KOPT-K1 (cell line): ENCODE results near the gene OMP.

ENCODE experiments used
- H3K27ac ChIP-seq: fragments of 200-600 bp; sonication (generic); 2 replicates; pipeline ENCODE4 v1.5.1; 2016; ENCODE audit warnings: antibody characterized with exemption, mild to moderate bottlenecking, low read depth, low read length; ENCODE audit not compliant: poor library complexity, severe bottlenecking
- H3K36me3 ChIP-seq: fragments of 200-600 bp; sonication (generic); 2 replicates; pipeline ENCODE4 v1.5.1; 2017; ENCODE audit warnings: antibody characterized with exemption, mild to moderate bottlenecking, low read length, moderate library complexity; ENCODE audit not compliant: insufficient read depth
- H3K9me3 ChIP-seq: fragments of 200-600 bp; sonication (generic); 2 replicates; pipeline ENCODE4 v1.5.1; 2017; ENCODE audit warnings: antibody characterized with exemption, low read length, mild to moderate bottlenecking; ENCODE audit not compliant: insufficient read depth, poor library complexity, severe bottlenecking

OMP gene

DNA sequence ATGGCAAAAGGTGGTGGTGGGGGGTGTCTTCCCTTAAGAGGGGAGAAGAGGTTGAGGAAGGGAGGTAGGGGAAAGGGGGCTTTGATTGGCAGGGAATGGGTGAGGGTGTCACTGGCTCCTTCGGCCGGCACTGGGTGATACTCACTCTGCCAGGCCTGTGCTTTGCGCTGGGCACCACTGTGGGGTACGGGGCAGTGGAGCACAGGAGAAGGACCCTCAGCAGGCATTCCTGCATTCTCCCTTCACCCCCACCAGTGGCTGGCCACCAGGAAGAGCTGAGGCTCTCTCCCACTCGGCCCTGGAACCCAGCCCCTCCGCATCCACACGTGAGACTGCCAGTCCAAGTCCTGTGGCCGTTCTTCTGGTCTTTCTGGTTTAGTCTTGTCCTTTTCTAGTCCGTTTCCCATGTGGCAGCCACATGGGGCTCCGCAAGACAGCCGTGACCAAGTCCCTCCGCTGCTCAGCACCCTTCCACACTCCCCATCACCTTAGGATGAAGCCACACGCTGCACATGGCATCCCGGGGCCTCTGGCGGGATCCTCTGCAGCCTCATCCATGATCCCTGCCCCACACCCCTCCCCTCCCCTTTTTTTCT lies 27.9 kb upstream of the OMP start:
- no peak overlapping the region for H3K27ac ChIP-seq
- H3K9me3 ChIP-seq = peaks cover 9% of the 10 kb centered on the region
- no peaks in the 10 kb centered on the region for H3K36me3 ChIP-seq

DNA sequence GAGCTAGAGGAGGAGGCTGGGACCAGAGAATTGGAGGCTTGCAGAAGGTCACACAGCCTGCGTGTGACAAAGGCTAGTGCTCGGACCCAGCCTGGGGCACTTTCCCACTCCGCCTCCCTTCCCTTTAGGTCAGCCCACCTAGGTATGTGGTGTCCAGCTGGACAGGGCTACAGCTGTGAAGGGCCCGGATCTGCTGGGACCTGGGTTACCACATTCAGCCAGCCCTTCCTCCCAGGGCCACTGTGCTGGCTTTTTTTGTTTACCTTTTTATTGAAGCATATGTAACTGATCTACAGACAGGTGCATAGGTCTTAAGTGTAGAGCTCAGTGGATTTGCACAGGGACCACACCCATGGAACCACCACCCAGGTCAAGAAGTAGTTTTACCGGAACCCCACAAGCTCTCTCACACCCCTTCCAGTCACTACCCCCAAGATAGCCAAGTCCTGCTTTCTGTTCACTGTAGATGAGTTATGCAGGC lies 27.2 kb upstream of the OMP start:
- H3K9me3 ChIP-seq = peaks cover 10% of the 10 kb centered on the region
- no peak overlapping the region for H3K27ac ChIP-seq
- no peaks in the 10 kb centered on the region for H3K36me3 ChIP-seq

DNA sequence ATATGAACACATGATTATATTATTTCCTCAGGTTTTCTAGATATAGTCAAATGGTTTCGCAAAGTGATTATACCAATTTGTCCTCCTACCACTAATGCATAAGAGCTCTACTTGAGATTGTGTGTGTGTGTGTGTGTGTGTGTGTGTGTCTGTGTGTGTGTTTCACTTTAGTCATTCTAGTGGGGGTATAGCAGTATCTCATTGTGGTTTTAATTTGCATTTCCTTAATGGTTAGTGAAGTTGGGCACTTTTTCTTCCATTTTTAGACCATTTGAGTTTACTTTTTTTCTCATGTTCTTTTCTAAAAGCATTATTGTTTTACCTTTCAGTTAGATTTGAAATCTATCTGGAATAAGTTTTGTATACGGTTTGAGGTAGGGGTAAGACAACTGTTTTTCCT lies 23.0 kb upstream of the OMP start:
- Histone ChIP-seq H3K9me3 (peaks cover 10% of the 10 kb centered on the region), H3K36me3 (no peaks in the 10 kb centered on the region), H3K27ac (no peak overlapping the region)

DNA sequence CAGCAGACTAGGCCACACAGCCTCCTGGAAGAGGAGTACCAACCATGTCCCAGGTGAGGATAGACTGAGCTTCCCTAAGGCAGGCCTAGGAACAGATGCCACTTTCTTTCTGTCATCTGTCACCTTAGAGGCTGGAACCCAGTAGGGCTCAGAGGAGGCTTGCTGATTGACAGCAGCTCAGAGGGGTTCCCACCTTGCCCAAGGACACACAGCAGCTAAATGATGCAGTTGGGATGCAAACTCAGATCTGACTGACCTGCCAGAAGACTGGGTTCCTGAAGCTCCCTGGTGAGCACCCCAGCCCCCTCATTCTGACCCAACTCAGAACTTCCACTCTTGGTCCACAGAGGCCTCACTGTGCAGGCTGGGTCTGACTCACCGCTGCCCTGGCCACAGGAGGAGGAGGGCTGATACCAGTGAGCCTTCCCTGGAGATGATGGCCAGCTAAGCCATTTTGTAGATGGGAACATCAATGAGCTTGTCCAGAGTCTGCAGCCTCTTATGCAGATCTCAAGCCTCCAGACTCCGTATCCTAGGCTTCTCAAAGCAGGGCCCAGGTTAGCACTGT lies 21.9 kb upstream of the OMP start:
- Histone ChIP-seq H3K9me3 (peaks cover 10% of the 10 kb centered on the region), H3K27ac (no peak overlapping the region), H3K36me3 (no peaks in the 10 kb centered on the region)

DNA sequence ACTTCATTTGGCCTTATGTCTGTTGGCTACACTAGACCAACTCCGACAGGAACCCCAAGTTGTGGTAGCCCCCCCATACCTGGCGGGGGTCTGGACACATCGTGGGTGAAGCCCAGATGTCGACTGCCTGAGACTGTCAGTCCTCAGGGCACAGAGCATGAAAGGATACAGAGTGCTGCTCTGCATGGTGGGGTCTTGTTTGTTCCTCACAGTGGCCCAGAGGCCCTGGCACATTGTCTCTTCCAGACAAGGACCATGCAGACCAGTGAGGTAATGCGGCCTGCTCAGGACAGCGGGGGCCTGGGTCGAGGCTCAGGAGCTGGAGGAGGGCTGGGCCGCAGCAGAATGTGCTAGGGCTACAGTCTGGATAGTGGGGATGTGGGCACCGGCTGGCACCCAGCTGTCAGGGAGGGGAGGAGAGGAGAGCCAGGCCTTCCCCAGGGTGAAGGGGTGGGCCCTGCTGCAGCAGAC lies 21.2 kb upstream of the OMP start:
- no peak overlapping the region for H3K27ac ChIP-seq
- peaks cover 10% of the 10 kb centered on the region for H3K9me3 ChIP-seq
- H3K36me3 ChIP-seq = no peaks in the 10 kb centered on the region

DNA sequence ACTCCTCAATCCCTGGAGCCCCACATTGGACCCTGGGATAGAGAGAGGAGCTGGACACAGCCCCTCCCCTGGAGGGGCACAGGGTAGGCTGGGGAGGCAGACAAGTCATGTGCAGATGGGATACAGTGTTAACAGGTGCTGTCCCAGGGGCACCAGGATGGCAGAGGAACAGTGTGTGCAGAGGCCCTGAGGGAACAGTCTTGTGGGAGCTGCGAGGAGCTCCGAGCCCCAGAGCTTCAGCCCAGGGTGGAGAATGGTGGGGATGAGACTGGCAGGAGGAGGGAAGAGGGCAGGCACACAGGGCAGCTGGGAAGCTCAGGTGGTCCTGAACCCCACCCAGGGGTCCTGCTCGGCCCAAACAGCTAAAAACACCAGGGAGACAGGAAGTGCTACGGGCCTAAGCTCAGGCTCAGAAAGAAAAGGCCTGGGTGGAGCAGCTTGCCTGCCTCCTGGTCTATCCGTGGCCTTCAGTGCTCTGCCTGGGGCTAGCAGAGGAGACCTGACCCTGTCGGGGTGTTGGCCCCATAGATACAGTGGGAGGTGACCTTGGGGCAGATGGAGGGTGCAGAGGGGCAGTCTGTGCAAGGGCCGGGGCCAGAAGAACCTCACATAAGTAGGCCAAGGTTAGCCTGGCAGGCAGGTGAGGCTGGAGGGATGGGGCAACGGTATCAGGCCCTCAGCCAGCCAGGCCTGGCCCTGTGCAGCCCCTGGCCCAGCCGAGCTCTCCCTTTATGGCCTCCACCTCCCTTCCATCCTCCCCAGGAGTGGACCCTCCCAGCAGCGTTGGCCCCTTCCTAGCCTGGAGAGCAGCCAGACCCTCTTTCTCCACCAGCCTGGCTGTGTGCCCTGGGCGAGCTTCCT lies 20.4 kb upstream of the OMP start:
- peaks cover 10% of the 10 kb centered on the region for H3K9me3 ChIP-seq
- no peak overlapping the region for H3K27ac ChIP-seq
- H3K36me3 ChIP-seq = no peaks in the 10 kb centered on the region

DNA sequence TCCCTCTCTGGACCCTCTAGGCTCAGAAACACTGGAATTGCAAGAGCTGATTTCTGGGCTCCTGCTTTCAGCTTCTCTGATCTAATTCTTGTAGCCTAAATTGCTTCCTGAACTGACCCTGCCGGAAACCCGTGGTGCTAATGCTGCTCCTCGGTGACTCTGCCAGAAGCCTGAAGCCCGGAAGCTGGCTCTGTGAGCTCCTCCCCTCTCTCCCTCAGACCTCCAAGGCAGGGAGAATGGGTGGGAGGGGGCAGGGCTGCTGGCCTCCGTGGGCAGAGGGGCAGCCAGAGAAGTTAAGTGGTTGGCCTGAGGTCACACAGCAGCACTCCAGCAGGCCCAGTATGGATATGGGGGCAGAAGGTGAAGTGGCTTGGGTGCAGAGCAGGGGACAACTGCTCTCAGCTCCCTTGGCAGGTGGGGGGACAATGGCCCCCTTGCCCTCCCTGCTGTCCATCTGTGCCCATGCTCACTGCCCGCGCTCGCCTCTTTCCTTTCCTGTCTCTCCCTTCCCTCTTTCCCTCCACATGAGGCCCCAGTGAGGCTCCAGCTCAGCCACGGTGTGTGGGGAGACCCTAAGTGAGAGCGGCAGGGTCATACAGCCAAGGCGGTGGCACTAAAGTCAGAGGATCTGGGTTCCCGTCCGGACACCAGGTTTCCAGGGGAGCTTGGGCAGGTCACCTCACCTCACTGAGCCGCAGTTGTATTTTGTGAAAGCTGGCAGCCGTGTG lies 19.6 kb upstream of the OMP start:
- Histone ChIP-seq H3K36me3 (no peaks in the 10 kb centered on the region), H3K27ac (no peak overlapping the region), H3K9me3 (peaks cover 10% of the 10 kb centered on the region)

DNA sequence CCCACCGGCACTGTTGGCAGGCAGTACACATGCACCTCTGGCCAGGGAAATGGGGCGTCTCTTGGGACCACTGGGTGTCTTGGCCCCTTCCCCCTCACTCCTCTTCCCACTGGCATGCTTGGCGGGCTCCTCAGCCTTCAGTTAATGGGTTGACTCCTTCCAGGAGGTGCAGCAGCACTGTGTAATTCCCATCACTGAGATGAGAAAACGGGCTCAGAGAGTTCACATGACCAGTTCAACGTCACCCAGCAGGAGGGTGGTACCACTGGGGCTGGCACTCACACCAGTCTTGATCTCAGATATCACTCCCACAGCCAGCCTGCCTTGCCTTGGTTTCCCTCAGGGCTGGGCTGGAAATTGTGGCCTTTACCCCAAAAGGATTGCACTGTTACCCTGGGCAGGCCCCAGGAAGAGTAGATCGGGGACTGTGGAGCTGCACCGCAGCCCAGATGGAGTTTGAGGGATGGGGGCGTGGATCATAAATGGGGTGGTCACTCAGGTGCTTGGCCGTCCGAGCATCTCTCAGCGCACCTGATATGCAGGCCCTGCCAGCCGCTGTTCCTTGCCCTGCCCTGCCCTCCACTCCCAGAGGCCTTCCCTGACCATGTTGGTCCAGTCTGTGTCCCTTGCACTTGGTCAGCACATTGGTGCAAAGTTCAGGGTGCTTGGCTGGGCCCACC lies 18.9 kb upstream of the OMP start:
- peaks cover 5% of the 10 kb centered on the region for H3K9me3 ChIP-seq
- no peak overlapping the region for H3K27ac ChIP-seq
- no peaks in the 10 kb centered on the region for H3K36me3 ChIP-seq

DNA sequence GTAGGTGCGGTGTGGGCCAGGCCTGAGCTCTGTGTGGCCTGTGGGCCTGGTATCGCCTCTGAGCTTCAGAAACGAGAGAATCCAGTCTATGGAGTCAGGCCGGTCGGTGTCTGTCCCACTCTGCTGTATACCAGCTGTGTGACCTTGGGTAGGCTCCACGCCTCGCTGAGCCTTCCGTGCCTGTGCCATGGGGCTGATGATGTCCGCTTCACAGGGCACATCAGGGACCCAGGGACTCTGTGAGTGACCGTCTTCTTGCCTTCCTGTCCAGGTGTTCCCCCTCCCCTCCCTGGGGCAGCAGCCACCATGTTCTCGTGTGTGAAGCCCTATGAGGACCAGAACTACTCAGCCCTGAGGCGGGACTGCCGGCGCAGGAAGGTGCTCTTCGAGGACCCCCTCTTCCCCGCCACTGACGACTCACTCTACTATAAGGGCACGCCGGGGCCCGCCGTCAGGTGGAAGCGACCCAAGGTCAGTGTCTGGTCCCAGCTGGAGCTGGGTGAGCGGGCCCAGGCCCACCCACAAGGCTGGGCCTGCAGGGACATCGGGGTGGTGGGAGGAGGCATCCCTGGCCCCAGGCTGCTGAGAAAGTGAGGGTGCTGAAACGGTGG lies 18.0 kb upstream of the OMP start:
- Histone ChIP-seq H3K36me3 (no peaks in the 10 kb centered on the region), H3K9me3 (peaks cover 2% of the 10 kb centered on the region), H3K27ac (no peak overlapping the region)

DNA sequence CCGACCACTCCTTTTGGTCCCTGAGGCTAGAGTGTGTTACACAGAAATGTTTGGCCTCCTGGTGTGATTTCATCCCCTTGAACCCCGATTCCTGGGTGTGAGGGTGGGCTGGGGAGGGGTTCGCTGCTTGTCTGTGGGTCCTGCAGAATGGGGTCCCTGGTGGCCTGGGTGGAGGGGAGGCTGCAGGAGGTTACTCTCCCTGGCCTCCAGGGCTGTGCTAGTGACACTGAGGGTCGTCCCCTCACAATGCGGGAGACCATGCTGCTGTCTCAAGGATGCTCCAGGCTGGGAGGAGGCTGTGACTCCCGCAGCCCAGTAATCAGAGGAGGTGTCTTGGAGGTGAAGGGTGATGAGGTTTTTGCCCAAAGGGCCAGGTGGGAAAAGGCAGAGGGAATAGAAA lies 17.0 kb upstream of the OMP start:
- Histone ChIP-seq H3K27ac (no peak overlapping the region), H3K36me3 (no peaks in the 10 kb centered on the region), H3K9me3 (no peaks in the 10 kb centered on the region)

DNA sequence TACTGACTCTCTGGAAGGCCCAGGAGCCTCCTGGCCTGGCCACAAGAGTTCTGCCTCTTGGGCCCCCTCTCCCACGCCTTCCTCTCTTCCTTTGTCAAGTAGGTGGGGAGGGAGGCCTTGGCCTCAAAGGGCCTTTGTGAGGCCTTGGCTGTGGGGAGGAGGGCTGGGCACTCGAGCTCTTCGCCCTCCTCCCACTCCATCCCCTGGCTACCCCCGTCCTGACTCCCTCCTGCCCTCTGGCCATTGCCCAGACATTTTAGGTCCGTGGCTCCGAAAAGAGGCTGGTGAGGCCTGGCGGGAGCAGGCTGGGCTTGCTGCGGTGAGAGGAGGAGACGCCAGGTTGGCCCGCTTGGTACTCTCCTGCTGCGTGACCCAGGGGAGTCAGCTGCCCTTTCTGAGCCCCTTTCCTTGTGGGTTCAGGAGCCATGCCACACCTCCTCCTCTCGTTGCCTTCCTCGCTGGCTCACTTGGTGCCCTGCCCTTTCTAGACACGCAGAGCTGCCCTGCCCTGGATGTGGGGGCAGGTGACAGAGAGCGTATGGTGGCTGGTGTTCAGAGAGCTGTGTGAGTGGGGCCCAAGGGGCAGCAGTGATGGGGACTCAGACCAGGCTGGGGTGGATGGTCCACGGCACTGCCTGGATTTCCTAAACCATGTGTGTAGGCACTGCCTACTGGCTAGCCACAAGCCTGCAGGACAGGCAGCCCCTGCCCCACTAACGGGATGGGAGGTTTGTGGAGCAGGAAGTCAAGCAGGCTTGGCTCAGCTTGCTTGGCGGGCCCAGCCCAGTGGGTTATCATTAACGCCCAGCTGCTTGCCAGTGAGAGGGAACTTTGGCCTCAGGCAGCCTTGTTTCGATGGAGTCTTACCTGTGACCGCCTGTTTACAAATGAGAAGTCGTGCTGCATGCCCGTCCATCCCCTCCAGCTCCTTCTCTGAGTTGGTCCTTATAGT lies 15.8 kb upstream of the OMP start:
- H3K27ac ChIP-seq = no peak overlapping the region
- no peaks in the 10 kb centered on the region for H3K36me3 ChIP-seq
- H3K9me3 ChIP-seq = no peaks in the 10 kb centered on the region

DNA sequence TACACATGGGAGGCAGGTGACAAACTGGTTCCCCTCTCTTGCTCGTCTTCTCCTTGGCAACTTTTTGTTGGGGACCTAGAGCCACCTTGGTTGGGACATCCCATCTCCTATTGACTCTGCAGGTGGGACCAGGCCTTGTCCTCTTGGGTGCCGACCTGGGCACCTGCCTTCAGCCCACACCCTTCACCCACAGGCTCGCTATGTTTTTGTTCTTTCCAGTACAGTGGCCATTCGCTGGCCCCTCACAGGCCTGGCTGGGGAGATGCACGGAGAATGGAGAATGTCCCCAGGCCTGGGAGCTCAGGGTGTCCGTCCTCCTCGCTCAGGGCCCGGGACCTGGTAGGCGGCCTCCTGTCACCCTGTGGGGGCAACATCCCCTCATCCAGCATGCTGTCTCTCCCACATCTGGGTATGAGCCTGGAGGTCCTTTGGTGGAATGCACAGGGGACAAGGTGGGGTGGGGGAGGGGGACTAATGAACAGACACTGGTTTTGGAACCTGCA lies 14.9 kb upstream of the OMP start:
- H3K36me3 ChIP-seq = no peaks in the 10 kb centered on the region
- H3K27ac ChIP-seq = no peak overlapping the region
- no peaks in the 10 kb centered on the region for H3K9me3 ChIP-seq

DNA sequence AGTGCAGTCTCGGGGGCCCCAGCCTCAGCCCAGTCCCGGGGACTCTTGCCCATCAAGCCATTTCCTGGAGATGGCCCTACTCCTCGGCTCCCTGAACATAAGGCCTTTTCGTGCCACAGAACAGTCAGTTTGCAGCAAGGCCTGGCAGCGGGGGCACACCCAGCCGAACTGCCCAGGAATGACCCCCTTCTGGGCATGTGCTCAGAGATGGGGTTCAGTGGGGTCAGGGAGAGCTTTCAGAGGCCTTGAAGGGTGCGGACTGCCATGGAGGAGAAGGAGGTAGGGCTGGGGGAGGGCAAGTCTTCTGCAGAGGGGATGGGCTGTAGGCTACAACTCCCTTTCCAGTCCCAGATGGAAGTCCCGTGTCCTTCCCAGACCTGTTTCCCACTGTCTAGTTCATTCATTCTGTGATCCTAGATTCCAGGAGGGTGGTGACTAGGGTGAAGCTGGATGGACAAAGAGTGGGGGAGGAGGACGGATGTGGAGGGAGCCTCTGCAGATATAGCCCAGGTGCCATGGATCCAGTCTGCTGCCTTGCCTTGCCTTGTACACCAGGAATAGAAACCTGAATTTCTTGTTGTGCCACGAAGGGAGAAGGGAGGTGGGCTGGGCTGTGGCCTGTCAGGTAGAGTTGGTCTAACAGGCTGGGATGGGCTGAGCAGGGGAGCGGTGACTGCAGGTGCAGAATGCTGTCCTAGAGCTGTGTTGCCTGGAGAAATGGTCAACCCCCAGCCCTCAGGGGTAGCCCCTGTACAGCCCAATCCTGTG lies 14.2 kb upstream of the OMP start:
- H3K27ac ChIP-seq = no peak overlapping the region
- H3K9me3 ChIP-seq = no peaks in the 10 kb centered on the region
- no peaks in the 10 kb centered on the region for H3K36me3 ChIP-seq
